SK-N-SH (cell line): Measurements from ENCODE around the gene DZIP1.

Experiments
- CTCF ChIP-seq: fragments of 200-600 bp; sonication (generic); IDR thresholded peaks from 2 replicates; pipeline ENCODE4 v1.6.1; 2017; ENCODE audit warnings: antibody characterized with exemption, mild to moderate bottlenecking, moderate library complexity
- ELF1 ChIP-seq: IDR thresholded peaks from 2 replicates; pipeline ENCODE4 v1.4.0; 2012
- EP300 ChIP-seq, 2 experiments: IDR thresholded peaks; 2 replicates each; pipeline versions ENCODE4 v1.4.0 to v1.6.1; 2012; ENCODE audit warnings: borderline replicate concordance in 1 of 2, low read depth in 1 of 2, low read length in 1 of 2
- EZH2phosphoT487 ChIP-seq: fragments of 200-600 bp; sonication (generic); IDR thresholded peaks from 2 replicates; pipeline ENCODE4 v1.6.1; 2017; ENCODE audit warnings: low read depth, mixed run types, mild to moderate bottlenecking, antibody characterized with exemption, moderate library complexity, borderline replicate concordance
- GABPA ChIP-seq: IDR thresholded peaks from 2 replicates; pipeline ENCODE4 v1.4.0; 2012; ENCODE audit warnings: low read depth, mild to moderate bottlenecking
- JUND ChIP-seq: IDR thresholded peaks from 2 replicates; pipeline ENCODE4 v1.4.0; 2012
- MAX ChIP-seq: IDR thresholded peaks from 2 replicates; pipeline ENCODE4 v1.4.0; 2012; ENCODE audit warnings: low read depth
- RAD21 ChIP-seq: IDR thresholded peaks from 2 replicates; pipeline ENCODE4 v1.6.1; 2012; ENCODE audit warnings: mild to moderate bottlenecking, low read length
- SIN3A ChIP-seq: IDR thresholded peaks from 2 replicates; pipeline ENCODE4 v1.6.1; 2012; ENCODE audit warnings: low read depth, mild to moderate bottlenecking, low read length, moderate library complexity, borderline replicate concordance
- TAF1 ChIP-seq: IDR thresholded peaks from 2 replicates; pipeline ENCODE4 v1.6.1; 2012; ENCODE audit warnings: low read depth, mild to moderate bottlenecking, low read length, moderate library complexity, borderline replicate concordance
- USF2 ChIP-seq: fragments of 150-350 bp; IDR thresholded peaks from 2 replicates; pipeline ENCODE4 v1.6.1; 2017; ENCODE audit warnings: antibody characterized with exemption, low read length, low read depth, borderline replicate concordance
- TF ChIP-seq, protein P1 (sequence below): IDR thresholded peaks from 2 replicates; pipeline ENCODE4 v1.6.1; 2012; ENCODE audit warnings: mild to moderate bottlenecking, low read depth, low read length, moderate library complexity

GRCh38 chr13:95573221-95573620 lies 71.3 kb downstream of the DZIP1 start:
- TF ChIP-seq CTCF, result no peak
- no peak for TF ChIP-seq JUND
- no peak for TF ChIP-seq EP300 (IDR thresholded peaks at IDR 0.05; ENCODE audit: borderline replicate concordance in 1 of 2, low read depth in 1 of 2, low read length in 1 of 2)
- no peak for TF ChIP-seq MAX
- TF ChIP-seq GABPA, result no peak
- no peak for TF ChIP-seq RAD21
- TF ChIP-seq SIN3A, result no peak
- no peak for TF ChIP-seq USF2
- TF ChIP-seq, protein P1, sequence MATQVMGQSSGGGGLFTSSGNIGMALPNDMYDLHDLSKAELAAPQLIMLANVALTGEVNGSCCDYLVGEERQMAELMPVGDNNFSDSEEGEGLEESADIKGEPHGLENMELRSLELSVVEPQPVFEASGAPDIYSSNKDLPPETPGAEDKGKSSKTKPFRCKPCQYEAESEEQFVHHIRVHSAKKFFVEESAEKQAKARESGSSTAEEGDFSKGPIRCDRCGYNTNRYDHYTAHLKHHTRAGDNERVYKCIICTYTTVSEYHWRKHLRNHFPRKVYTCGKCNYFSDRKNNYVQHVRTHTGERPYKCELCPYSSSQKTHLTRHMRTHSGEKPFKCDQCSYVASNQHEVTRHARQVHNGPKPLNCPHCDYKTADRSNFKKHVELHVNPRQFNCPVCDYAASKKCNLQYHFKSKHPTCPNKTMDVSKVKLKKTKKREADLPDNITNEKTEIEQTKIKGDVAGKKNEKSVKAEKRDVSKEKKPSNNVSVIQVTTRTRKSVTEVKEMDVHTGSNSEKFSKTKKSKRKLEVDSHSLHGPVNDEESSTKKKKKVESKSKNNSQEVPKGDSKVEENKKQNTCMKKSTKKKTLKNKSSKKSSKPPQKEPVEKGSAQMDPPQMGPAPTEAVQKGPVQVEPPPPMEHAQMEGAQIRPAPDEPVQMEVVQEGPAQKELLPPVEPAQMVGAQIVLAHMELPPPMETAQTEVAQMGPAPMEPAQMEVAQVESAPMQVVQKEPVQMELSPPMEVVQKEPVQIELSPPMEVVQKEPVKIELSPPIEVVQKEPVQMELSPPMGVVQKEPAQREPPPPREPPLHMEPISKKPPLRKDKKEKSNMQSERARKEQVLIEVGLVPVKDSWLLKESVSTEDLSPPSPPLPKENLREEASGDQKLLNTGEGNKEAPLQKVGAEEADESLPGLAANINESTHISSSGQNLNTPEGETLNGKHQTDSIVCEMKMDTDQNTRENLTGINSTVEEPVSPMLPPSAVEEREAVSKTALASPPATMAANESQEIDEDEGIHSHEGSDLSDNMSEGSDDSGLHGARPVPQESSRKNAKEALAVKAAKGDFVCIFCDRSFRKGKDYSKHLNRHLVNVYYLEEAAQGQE, result no peak
- TF ChIP-seq TAF1, result no peak
- TF ChIP-seq EZH2phosphoT487, result no peak
- TF ChIP-seq ELF1, result no peak
